Measurements from ENCODE around the gene SYT7. TPM values are rescaled to one million over a fixed set of nuclear protein-coding genes. Genes with fewer than 3 reads are reported as not detected.

Gene SYT7
- total RNA-seq, 4 donors from 2014 or later, result 1.6 to 2.9 (median 1.9) TPM

- peaks cover 0 to 50% (median 0%) of the 10 kb centered on the region in 4 donors for H3K27me3 ChIP-seq
- H3K27ac ChIP-seq, result no peak overlapping the region
- intact Hi-C loops (cut with DNase I), result loop anchor here (5.0 kb wide), 2 partner anchors 41 to 71 kb away; no protein-coding TSS in a partner anchor
- H3K4me3 ChIP-seq, result no peak overlapping the region
- 73 to 93% methylated on average over 8 to 15 of the region's 23 CpGs for WGBS, 2 donors
- DNase-seq, result no peak
- peaks cover 3 to 19% (median 9%) of the 10 kb centered on the region in 3 donors for H3K4me1 ChIP-seq
- TF ChIP-seq POLR2A (IDR thresholded peaks at IDR 0.05) (no peak), CTCF (IDR thresholded peaks at IDR 0.05) (no peak)
- no peaks in the 10 kb centered on the region for H3K36me3 ChIP-seq
- H3K9me3 ChIP-seq, result no peaks in the 10 kb centered on the region
These were observed 62.7 kb downstream of the SYT7 start for GRCh38 chr11:61518032-61518795.

- H3K36me3 ChIP-seq, result no peaks in the 10 kb centered on the region
- peaks cover 3 to 20% (median 9%) of the 10 kb centered on the region in 3 donors for H3K4me1 ChIP-seq
- TF ChIP-seq POLR2A (IDR thresholded peaks at IDR 0.05) (no peak), CTCF (IDR thresholded peaks at IDR 0.05) (peak; percentile 75 to 98 (median 88))
- H3K4me3 ChIP-seq, result peak overlapping the region in 1 of 4 donors; percentile 23
- no peak for DNase-seq
- intact Hi-C loops (cut with DNase I), result loop anchor here (5.0 kb wide), 2 partner anchors 40 to 70 kb away; no protein-coding TSS in a partner anchor
- WGBS, 2 donors, result 26 to 38% methylated on average over 13 to 17 of the region's 23 CpGs
- H3K9me3 ChIP-seq, result no peaks in the 10 kb centered on the region
- H3K27me3 ChIP-seq, result peaks cover 0 to 62% (median 0%) of the 10 kb centered on the region in 4 donors
- no peak overlapping the region for H3K27ac ChIP-seq
These were observed 64.0 kb downstream of the SYT7 start for GRCh38 chr11:61516675-61517572.

- H3K4me3 ChIP-seq, result peak overlapping the region in 1 of 4 donors; percentile 23
- no peak for TF ChIP-seq CTCF (IDR thresholded peaks at IDR 0.05)
- TF ChIP-seq POLR2A (IDR thresholded peaks at IDR 0.05), result no peak
- no peak for DNase-seq
- no peaks in the 10 kb centered on the region for H3K36me3 ChIP-seq
- intact Hi-C loops (cut with DNase I), result loop anchor here (5.0 kb wide), 2 partner anchors 39 to 69 kb away; no protein-coding TSS in a partner anchor
- peaks cover 0 to 69% (median 0%) of the 10 kb centered on the region in 4 donors for H3K27me3 ChIP-seq
- 14 to 46% methylated on average over 5 to 6 of the region's 22 CpGs for WGBS, 2 donors
- H3K27ac ChIP-seq, result no peak overlapping the region
- H3K4me1 ChIP-seq, result peaks cover 3 to 20% (median 9%) of the 10 kb centered on the region in 3 donors
- no peaks in the 10 kb centered on the region for H3K9me3 ChIP-seq
These were observed 64.7 kb downstream of the SYT7 start for GRCh38 chr11:61516191-61516590.

- H3K4me1 ChIP-seq, result peaks cover 3 to 20% (median 9%) of the 10 kb centered on the region in 3 donors
- DNase-seq, result no peak
- H3K9me3 ChIP-seq, result no peaks in the 10 kb centered on the region
- WGBS, 2 donors, result 75 to 85% methylated on average over 9 of the region's 10 CpGs
- TF ChIP-seq CTCF (IDR thresholded peaks at IDR 0.05), result no peak
- TF ChIP-seq POLR2A (IDR thresholded peaks at IDR 0.05), result no peak
- no peaks in the 10 kb centered on the region for H3K36me3 ChIP-seq
- no peak overlapping the region for H3K4me3 ChIP-seq
- peaks cover 0 to 74% (median under 1%) of the 10 kb centered on the region in 4 donors for H3K27me3 ChIP-seq
- H3K27ac ChIP-seq, result no peak overlapping the region
- intact Hi-C loops (cut with DNase I), result loop anchor here (5.0 kb wide), 2 partner anchors 38 to 68 kb away; no protein-coding TSS in a partner anchor
These were observed 65.2 kb downstream of the SYT7 start for GRCh38 chr11:61515686-61516085.
